Neural cell (in vitro differentiated cells): Measurements from ENCODE around the gene LSM14A.

Experiments used
- POLR2AphosphoS5 ChIP-seq: IDR thresholded peaks from 2 replicates; pipeline ENCODE4 v1.6.1; 2012
- TAF1 ChIP-seq: IDR thresholded peaks from 2 replicates; pipeline ENCODE4 v1.6.1; 2012; ENCODE audit warnings: low read depth
- TF ChIP-seq, protein P1 (sequence below): fragments of 450-650 bp; IDR thresholded peaks from 2 replicates; pipeline ENCODE4 v1.5.1; 2014; ENCODE audit warnings: antibody characterized with exemption, mild to moderate bottlenecking, moderate library complexity; ENCODE audit not compliant: poor library complexity, severe bottlenecking

DNA sequence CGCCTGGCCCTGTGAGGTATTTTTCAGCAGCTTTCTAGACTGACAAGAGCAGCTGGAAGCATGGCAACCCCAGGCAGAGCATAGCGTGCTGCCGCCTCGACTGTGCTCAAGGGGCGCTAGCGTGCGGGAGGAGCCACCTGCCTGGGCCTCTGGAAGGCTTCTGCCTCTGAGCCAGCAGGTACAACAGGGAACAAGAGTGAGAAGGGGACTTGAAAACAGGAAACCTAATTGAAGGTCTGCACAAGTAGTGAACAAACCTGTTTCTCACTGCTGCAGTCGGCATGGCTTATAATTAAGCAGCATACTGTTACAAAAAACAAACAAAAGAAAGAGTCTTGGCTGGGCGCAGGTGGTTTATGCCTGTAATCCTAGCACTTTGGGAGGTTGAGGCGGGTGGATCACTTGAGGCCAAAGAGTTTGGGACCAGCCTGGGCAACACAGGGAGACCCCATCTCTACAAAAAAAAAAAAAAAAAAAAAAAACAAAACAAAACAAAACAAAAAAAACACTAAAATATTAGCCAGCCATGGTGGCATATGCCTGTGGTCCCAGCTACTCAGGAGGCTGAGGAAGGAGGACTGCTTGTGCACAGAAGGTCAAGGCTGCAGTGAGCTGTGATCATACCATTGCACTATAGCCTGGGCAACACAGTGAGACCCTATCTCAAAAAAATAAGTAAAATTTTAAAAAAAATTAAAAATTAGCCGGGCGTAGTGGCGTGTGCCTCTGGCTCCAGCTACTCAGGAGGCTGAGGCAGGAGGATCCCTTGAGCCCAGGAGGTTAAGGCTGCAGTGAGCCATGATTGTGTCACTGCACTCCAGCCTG lies 69.4 kb downstream of the LSM14A start:
- TF ChIP-seq, protein P1, sequence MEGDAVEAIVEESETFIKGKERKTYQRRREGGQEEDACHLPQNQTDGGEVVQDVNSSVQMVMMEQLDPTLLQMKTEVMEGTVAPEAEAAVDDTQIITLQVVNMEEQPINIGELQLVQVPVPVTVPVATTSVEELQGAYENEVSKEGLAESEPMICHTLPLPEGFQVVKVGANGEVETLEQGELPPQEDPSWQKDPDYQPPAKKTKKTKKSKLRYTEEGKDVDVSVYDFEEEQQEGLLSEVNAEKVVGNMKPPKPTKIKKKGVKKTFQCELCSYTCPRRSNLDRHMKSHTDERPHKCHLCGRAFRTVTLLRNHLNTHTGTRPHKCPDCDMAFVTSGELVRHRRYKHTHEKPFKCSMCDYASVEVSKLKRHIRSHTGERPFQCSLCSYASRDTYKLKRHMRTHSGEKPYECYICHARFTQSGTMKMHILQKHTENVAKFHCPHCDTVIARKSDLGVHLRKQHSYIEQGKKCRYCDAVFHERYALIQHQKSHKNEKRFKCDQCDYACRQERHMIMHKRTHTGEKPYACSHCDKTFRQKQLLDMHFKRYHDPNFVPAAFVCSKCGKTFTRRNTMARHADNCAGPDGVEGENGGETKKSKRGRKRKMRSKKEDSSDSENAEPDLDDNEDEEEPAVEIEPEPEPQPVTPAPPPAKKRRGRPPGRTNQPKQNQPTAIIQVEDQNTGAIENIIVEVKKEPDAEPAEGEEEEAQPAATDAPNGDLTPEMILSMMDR = peak; percentile 46
- TF ChIP-seq TAF1 (no peak), POLR2AphosphoS5 (no peak)
